Thoracic aorta (tissue), 2 donors: Measurements from ENCODE around the gene HNRNPU. TPM values are rescaled to one million over a fixed set of nuclear protein-coding genes. Genes with fewer than 3 reads are reported as not detected.

Experiments
- ATAC-seq: fragments of 150-250 bp; one replicate; pipeline ENCODE4 v1.8.0; 2017; ENCODE audit warnings: low read depth; ENCODE audit not compliant: insufficient number of reproducible peaks, low FRiP score
- DNase-seq: peaks from one replicate; pipeline ENCODE4 v3.0.0-alpha.2; 2020; ENCODE audit warnings: low spot score
- H3K27ac ChIP-seq, 2 donors: fragments of 200-600 bp; sonication (generic); 1 replicate in 1 of 2; 2 replicates in 1 of 2; pipeline ENCODE4 v1.5.1; 2016; ENCODE audit warnings: mild to moderate bottlenecking in 2 of 2, moderate library complexity in 2 of 2
- H3K27me3 ChIP-seq: fragments of 200-600 bp; sonication (generic); replicated peaks from 2 replicates; pipeline ENCODE4 v1.6.0; 2016; ENCODE audit warnings: mild to moderate bottlenecking; ENCODE audit not compliant: insufficient read depth
- H3K36me3 ChIP-seq: fragments of 200-600 bp; sonication (generic); one replicate; pipeline ENCODE4 v1.5.1; 2016
- H3K4me1 ChIP-seq, 2 donors: fragments of 200-600 bp; sonication (generic); 1 replicate in 1 of 2; 2 replicates in 1 of 2; pipeline versions ENCODE4 v1.5.1 to v1.6.0; 2016; ENCODE audit warnings: low read depth in 2 of 2, mild to moderate bottlenecking in 1 of 2; ENCODE audit not compliant: control insufficient read depth in 1 of 2
- H3K4me3 ChIP-seq: fragments of 200-600 bp; sonication (generic); 2 replicates; pipeline ENCODE4 v1.5.1; 2016; ENCODE audit warnings: mild to moderate bottlenecking
- H3K9me3 ChIP-seq: fragments of 200-600 bp; sonication (generic); 2 replicates; pipeline ENCODE4 v1.5.1; 2016
- total RNA-seq, 2 donors: library from RNA; depleted of rRNA; stranded (reverse); fragments of >200 nt; gene quantifications; one replicate each; pipeline versions ENCODE4 v1.1.0 to v1.2.3, GENCODE V29; 2016
- TF ChIP-seq, protein P1 (sequence below): fragments of 200-600 bp; sonication (generic); IDR thresholded peaks from one replicate; pipeline ENCODE4 v1.5.1; 2019; ENCODE audit warnings: antibody characterized with exemption

The HNRNPU gene
- total RNA-seq = 100 to 1,000 TPM; 254 to 519 TPM

DNA sequence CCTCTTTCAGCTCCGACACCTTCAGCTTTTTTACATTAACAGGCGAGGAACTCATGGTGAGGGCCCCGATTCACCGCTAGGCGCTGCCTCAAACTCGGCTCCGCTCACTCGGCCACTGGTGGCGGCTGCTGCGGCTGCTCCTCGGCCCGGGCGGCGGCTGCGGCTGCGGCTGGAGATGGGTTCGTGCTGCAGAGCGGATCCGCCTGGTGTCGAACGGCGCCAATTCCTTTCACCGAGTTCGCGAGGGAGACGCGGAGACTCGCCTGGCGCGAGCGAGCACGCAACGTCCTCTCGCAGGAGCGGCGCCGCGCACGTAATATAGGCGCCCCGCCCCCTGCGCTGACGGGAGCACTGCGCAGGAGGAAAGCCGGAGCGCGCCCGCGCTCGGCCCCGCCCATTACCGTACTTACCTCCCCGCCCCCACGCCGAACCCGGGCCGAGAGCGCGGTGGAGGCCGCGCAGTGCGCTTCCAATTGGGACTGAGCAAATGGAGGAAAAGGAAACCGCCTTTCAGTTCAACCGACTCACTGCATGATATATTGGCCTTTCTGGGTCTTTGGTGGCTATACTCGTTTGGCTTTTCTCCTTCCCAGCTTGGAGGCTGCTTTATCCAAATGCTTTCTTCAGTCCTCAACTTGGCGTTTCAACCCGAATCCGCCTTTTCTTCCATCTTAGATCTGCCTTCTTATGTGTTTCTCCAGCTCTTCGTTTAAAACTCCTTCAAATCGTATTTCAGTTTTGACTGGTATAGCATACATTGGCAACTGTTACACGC lies at the start of gene HNRNPU:
TSS of gene HNRNPU (minus strand) at position 291 of the 775 bp plus-strand sequence. CDS start at position 55, 236 bp downstream.
- peak within 1 kb of the TSS; percentile 100 for H3K27ac ChIP-seq
- ATAC-seq (peak; percentile 85), DNase-seq (peak; percentile 91)
- H3K9me3 ChIP-seq = no peaks in the 10 kb centered on the region
- peaks cover 9% of the 10 kb centered on the region for H3K36me3 ChIP-seq
- no peaks in the 10 kb centered on the region for H3K27me3 ChIP-seq
- TF ChIP-seq, protein P1, sequence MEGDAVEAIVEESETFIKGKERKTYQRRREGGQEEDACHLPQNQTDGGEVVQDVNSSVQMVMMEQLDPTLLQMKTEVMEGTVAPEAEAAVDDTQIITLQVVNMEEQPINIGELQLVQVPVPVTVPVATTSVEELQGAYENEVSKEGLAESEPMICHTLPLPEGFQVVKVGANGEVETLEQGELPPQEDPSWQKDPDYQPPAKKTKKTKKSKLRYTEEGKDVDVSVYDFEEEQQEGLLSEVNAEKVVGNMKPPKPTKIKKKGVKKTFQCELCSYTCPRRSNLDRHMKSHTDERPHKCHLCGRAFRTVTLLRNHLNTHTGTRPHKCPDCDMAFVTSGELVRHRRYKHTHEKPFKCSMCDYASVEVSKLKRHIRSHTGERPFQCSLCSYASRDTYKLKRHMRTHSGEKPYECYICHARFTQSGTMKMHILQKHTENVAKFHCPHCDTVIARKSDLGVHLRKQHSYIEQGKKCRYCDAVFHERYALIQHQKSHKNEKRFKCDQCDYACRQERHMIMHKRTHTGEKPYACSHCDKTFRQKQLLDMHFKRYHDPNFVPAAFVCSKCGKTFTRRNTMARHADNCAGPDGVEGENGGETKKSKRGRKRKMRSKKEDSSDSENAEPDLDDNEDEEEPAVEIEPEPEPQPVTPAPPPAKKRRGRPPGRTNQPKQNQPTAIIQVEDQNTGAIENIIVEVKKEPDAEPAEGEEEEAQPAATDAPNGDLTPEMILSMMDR = peak; percentile 48
- H3K4me3 ChIP-seq = peak within 1 kb of the TSS; percentile 99
- H3K4me1 ChIP-seq = peaks cover 20 to 37% of the 10 kb centered on the region in 2 donors

DNA sequence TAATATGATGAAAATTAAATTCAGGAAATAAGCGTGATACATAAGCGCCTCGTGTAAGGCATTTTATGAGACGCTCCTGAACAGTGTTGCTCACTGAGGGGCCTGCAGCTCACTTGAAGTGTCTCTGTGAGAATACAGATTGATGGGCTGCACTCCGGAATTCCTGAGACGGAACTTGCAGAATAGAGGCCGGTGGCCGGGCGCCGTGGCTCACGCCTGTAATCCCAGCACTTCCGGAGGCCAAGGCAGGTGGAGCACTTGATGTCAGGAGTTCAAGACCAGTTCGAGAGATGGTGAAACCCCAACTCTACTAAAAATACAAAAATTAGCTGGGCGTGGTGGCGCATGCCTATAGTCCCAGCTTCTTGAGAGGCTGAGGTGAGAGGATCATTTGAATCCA lies 49.5 kb upstream of the HNRNPU start:
- ATAC-seq = no peak
- no peak overlapping the region for H3K4me3 ChIP-seq
- no peak for DNase-seq
- H3K9me3 ChIP-seq = no peaks in the 10 kb centered on the region
- H3K36me3 ChIP-seq = no peaks in the 10 kb centered on the region
- H3K4me1 ChIP-seq = no peaks in the 10 kb centered on the region
- H3K27me3 ChIP-seq = no peaks in the 10 kb centered on the region
- TF ChIP-seq, protein P1 = no peak
- H3K27ac ChIP-seq = no peak overlapping the region

DNA sequence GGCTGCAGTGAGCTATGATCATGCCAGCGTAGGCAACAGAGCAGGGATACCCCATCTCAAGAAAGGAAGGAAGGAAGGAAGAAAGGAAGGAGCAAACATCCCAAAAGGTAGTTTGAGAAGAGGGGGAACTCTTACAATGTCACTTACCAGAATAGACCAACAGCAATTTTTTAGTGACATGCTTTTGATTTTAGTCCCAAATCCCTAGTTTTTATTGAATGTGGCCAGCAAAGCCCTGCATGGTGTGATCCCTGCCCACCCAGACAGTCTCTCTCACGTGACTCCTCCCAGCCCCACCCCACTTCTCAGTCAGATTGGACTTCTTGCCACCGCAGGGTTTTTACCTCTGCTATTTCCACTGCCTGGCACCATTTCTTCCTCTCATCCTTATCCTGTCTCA lies 39.8 kb upstream of the HNRNPU start:
- TF ChIP-seq, protein P1 = no peak
- DNase-seq = no peak
- H3K27ac ChIP-seq = no peak overlapping the region

DNA sequence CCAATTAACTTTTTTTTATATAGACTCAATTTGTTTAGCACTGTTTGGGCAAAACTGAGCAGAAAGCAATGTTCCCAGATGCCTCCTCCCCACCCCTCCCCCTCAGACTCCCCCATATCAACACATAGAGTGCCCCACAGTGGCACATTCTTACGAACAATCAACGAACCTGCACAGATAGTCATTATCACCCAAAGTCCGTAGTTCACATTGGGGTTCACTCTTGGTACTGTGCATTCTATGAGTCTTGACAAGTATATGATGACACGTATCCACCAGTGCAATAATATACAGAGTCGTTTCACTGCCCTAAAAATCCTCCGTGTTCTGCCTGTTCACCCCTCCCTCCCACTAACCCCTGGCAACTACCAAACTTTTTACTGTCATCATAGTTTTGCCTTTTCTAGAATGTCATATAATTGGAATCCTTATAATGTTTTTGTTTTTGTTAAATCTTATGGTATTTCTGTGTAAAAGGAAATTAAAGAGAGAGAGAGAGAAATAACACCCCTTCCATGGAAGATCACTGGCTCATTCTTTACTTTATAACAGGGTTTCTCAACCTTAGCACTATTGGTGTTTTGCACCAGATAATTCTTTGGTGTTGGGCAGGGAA lies 37.2 kb upstream of the HNRNPU start:
- DNase-seq (no peak), ATAC-seq (no peak)
- Histone ChIP-seq H3K4me3 (no peak overlapping the region), H3K36me3 (no peaks in the 10 kb centered on the region), H3K27me3 (no peaks in the 10 kb centered on the region), H3K27ac (no peak overlapping the region), H3K4me1 (no peaks in the 10 kb centered on the region), H3K9me3 (no peaks in the 10 kb centered on the region)
- TF ChIP-seq, protein P1 = no peak

More for the DNA sequence above, 39.8 kb upstream of the HNRNPU start:
- H3K36me3 ChIP-seq = no peaks in the 10 kb centered on the region
- no peak for ATAC-seq
- H3K4me1 ChIP-seq = no peaks in the 10 kb centered on the region
- H3K27me3 ChIP-seq = no peaks in the 10 kb centered on the region
- no peaks in the 10 kb centered on the region for H3K9me3 ChIP-seq
- no peak overlapping the region for H3K4me3 ChIP-seq

DNA sequence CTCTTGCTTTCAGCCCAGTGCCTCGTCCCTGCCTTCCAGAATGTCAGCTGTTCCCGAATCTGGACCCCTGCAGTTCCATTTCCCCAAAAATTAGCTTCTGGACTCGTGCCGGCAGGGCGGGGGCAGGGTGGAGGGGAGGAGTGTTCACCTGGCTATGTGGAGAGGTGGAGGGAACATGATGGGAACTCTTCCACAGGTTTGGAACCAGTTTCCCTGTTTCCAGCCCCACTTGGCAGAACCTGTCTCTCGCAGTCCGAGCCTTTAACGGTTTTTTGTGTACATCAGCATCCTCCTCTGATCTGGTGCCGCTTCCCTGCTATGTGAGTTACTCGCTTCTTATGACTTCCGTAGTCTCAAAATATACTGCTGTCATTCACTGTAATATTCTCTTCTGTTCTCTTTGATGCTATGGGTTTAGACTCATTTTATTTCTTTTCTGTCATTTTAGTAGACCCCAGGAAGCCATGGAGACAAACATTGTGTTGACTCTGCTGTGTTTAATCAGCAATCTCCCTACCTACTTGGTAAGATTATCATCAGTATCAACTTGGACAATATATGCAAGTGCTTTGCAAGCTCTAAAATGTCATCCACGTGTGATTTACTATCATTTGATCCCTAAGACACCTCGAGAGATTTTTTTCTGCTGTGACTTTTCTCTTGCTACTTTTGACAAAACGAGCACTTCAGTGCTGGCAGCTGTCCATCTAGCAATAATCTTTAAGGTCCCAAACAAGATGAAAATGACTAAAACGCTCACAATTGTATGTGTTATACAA lies 33.3 kb upstream of the HNRNPU start:
- TF ChIP-seq, protein P1 = no peak
- Histone ChIP-seq H3K9me3 (no peaks in the 10 kb centered on the region), H3K27ac (no peak overlapping the region), H3K27me3 (no peaks in the 10 kb centered on the region), H3K4me1 (no peaks in the 10 kb centered on the region), H3K36me3 (no peaks in the 10 kb centered on the region), H3K4me3 (no peak overlapping the region)
- DNase-seq (no peak), ATAC-seq (no peak)
